HEK293T (cell line): Measurements from ENCODE around the gene RBM18.

Source experiments
- CTCF ChIA-PET: fragments of 350-600 bp; formaldehyde crosslinking; extraction: SDS; loops from one replicate; lab custom pipeline; 2021; ENCODE audit warnings: antibody characterized with exemption, inconsistent platforms; lab: Yijun Ruan, JAX
- POLR2A ChIA-PET: fragments of 350-600 bp; formaldehyde crosslinking; extraction: SDS; loops from one replicate; lab custom pipeline; 2020; ENCODE audit warnings: antibody characterized with exemption, inconsistent platforms; lab: Yijun Ruan, JAX
- DNase-seq: peaks from one replicate; pipeline ENCODE4 v3.0.0; 2012; ENCODE audit warnings: mixed read lengths; ENCODE audit errors: extremely low spot score
- ARNT ChIP-seq: fragments of 450-650 bp; IDR thresholded peaks from 2 replicates; pipeline ENCODE4 v1.6.1; 2017; ENCODE audit warnings: mild to moderate bottlenecking
- BHLHE40 ChIP-seq: fragments of 450-650 bp; IDR thresholded peaks from 2 replicates; pipeline ENCODE4 v1.6.1; 2016; ENCODE audit warnings: mild to moderate bottlenecking, moderate library complexity, borderline replicate concordance
- CTBP1 ChIP-seq: fragments of 450-650 bp; IDR thresholded peaks from 2 replicates; pipeline ENCODE4 v1.6.1; 2016; ENCODE audit warnings: borderline replicate concordance
- ELF4 ChIP-seq: fragments of 450-650 bp; IDR thresholded peaks from 2 replicates; pipeline ENCODE4 v1.6.1; 2017; ENCODE audit warnings: antibody characterized with exemption
- FOXA1 ChIP-seq: fragments of 450-650 bp; IDR thresholded peaks from 2 replicates; pipeline ENCODE4 v1.6.1; 2016; ENCODE audit warnings: mild to moderate bottlenecking
- FOXK2 ChIP-seq: fragments of 450-650 bp; IDR thresholded peaks from 2 replicates; pipeline ENCODE4 v1.6.1; 2016; ENCODE audit warnings: mild to moderate bottlenecking
- FOXM1 ChIP-seq: fragments of 450-650 bp; IDR thresholded peaks from 2 replicates; pipeline ENCODE4 v1.6.1; 2017; ENCODE audit warnings: mild to moderate bottlenecking, borderline replicate concordance
- HDGF ChIP-seq: fragments of 450-650 bp; IDR thresholded peaks from 2 replicates; pipeline ENCODE4 v1.6.1; 2017; ENCODE audit warnings: antibody characterized with exemption, borderline replicate concordance
- L3MBTL2 ChIP-seq: fragments of 450-650 bp; conservative IDR thresholded peaks from 2 replicates; pipeline ENCODE4 v1.6.1; 2016; ENCODE audit warnings: mild to moderate bottlenecking
- LEF1 ChIP-seq: fragments of 450-650 bp; IDR thresholded peaks from 2 replicates; pipeline ENCODE4 v1.6.1; 2017; ENCODE audit warnings: mild to moderate bottlenecking, borderline replicate concordance
- NFRKB ChIP-seq: fragments of 450-650 bp; IDR thresholded peaks from 2 replicates; pipeline ENCODE4 v1.6.1; 2016; ENCODE audit warnings: mild to moderate bottlenecking, moderate library complexity
- SP1 ChIP-seq: fragments of 450-650 bp; IDR thresholded peaks from 2 replicates; pipeline ENCODE4 v1.6.1; 2017
- SUZ12 ChIP-seq: fragments of 450-650 bp; IDR thresholded peaks from 2 replicates; pipeline ENCODE4 v1.6.1; 2016; ENCODE audit warnings: mild to moderate bottlenecking
- TARDBP ChIP-seq: fragments of 450-650 bp; IDR thresholded peaks from 2 replicates; pipeline ENCODE4 v1.6.1; 2016
- ZNF384 ChIP-seq: fragments of 450-650 bp; IDR thresholded peaks from 2 replicates; pipeline ENCODE4 v1.6.1; 2016
- TF ChIP-seq, protein P1 (sequence below): fragments of 450-650 bp; IDR thresholded peaks from 2 replicates; pipeline ENCODE4 v1.6.1; 2016

The RBM18 gene

DNA sequence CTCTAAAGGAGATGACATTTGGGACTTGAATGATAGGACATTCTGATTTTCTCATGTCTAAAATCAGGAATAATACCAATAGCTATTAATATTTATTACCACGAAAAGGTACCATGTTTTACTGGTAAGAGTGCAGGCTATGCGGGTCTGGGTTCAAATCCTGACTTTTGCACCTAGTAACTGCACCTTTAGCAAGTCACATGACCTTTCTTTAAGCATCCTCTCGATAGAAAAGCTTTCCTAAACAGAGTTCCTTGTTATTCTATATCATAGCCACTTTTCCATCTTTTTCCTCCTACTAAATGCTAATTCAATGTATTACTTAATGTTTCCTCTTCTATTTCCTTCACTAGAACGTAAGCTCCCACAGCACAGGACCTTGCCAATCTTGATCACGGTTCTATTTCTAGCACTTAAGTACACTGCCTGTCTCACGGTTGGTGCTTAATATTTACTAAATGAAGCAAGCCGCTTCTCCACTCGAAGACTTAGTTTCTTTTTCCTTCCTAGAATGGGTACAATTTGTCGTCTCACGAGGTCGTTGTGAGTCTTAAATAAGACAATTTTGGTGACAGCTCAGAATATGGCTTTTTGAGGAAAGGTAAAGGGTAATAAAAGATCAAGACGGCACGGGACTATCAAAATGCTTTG is 816 bp downstream of the RBM18 start:
- TF ChIP-seq ZNF384: no peak
- TF ChIP-seq, protein P1, sequence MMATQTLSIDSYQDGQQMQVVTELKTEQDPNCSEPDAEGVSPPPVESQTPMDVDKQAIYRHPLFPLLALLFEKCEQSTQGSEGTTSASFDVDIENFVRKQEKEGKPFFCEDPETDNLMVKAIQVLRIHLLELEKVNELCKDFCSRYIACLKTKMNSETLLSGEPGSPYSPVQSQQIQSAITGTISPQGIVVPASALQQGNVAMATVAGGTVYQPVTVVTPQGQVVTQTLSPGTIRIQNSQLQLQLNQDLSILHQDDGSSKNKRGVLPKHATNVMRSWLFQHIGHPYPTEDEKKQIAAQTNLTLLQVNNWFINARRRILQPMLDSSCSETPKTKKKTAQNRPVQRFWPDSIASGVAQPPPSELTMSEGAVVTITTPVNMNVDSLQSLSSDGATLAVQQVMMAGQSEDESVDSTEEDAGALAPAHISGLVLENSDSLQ: no peak
- no peak for TF ChIP-seq LEF1
- DNase-seq: no peak
- CTCF ChIA-PET: no interaction called here
- POLR2A ChIA-PET: interaction anchor here (1.1 to 1.5 kb wide), 5 partner anchors 9 to 50 kb away, joined by 3 to 5 read pairs (median 4); no protein-coding TSS in a partner anchor

DNA sequence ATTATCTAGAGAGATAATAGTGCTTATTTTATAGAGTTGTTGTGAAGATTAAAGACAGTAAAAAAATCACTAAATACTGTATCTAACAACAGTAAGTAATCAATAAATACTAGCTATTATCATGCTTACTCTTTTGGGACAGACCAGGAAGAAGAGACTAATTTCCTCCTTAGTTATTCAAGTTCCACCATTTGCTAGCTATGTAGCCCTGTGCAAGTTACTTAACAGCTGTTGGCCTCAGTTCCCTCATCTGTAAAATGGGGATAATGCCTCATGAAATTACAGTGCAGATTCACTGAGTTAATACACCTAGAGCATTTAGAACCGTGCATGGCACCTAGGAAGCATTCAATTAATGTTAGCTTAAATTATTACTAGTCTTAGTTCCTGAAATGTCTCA is 2.6 kb downstream of the RBM18 start:
- CTCF ChIA-PET: no interaction called here
- TF ChIP-seq ARNT (no peak), BHLHE40 (no peak), ZNF384 (no peak), TARDBP (no peak), CTBP1 (no peak), LEF1 (no peak), FOXM1 (no peak), L3MBTL2 (no peak), HDGF (no peak), FOXK2 (no peak), SUZ12 (no peak), SP1 (no peak)
- POLR2A ChIA-PET: no interaction called here
- DNase-seq: no peak

DNA sequence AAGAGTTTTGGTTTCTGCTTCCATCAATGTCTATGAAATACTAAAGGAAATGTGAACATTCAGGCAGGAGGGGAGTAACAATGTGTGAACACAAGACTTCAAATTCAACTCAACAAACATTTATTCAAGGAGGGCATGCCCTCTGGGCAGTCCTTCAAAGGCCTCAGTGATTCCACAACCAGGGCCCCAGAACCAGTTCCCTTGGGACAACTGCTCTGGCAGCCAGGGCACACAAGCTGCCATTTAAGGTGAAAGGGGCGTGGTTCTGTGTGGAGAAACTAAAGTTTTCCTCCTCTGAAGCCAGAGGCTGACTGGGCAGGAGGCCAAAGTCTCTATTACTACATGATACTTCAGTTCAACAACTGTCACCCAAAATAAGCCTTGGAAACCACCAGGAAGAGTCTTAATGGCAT is 3.2 kb downstream of the RBM18 start:
- DNase-seq: no peak
- CTCF ChIA-PET: no interaction called here
- POLR2A ChIA-PET: no interaction called here
- no peak for TF ChIP-seq SP1
- no peak for TF ChIP-seq TARDBP
- TF ChIP-seq FOXM1: no peak
- no peak for TF ChIP-seq CTBP1
- no peak for TF ChIP-seq ELF4
- no peak for TF ChIP-seq ZNF384
- no peak for TF ChIP-seq HDGF
- TF ChIP-seq FOXK2: no peak
- TF ChIP-seq LEF1: no peak
- TF ChIP-seq L3MBTL2: no peak
- no peak for TF ChIP-seq ARNT
- TF ChIP-seq FOXA1: no peak
- TF ChIP-seq, protein P1: no peak
- no peak for TF ChIP-seq BHLHE40
- no peak for TF ChIP-seq NFRKB

DNA sequence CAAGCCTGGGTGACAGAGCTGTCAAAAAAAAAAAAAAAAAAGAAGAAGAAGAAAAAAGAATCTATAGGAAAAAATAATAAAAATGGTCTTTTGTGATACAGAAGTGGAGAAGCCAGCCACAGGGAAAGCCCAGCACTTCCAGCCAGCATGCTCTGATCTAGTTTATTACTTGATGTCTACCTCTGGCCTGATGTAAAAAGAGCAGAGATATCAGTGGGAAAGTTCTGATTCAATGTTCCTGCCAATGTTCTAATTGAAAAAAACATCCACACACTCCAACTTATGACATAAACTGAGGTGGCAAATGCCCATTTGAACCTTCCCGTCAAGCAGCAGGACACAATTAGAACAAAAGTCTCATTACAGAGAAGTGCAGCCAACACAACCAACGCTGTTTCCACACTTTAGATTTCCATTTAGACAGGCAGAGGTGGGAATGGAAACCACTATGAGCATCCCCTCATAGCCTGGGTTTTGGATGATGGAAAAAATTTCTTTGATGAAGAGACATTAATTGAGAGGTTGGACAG is 5.7 kb downstream of the RBM18 start:
- ChIA-PET CTCF (no interaction called here), POLR2A (no interaction called here)
- DNase-seq: no peak
- TF ChIP-seq L3MBTL2 (no peak), HDGF (no peak), FOXA1 (no peak), ELF4 (no peak), SUZ12 (no peak)

DNA sequence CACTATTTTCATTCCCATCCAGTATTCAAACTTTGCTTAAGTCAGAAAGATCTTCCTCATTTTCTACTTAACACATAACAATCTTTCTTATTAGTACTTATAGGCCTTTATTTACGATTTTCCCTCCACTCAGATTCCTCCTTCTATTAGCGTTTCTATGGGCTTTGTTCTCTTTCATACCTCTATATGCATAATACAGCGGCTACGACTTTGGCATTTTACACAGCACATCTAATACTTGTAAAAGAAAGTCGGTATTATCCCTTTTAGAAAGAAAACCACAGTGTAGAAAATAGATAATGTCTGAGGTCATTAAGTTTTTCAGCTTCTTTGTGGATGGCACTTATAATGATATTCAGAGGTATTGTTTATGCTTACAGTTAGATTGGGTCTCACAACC is 8.4 kb downstream of the RBM18 start:
- TF ChIP-seq ARNT: no peak
- no peak for TF ChIP-seq NFRKB
- TF ChIP-seq TARDBP: no peak
- TF ChIP-seq SP1: no peak
- no peak for TF ChIP-seq SUZ12
- TF ChIP-seq FOXM1: no peak
- TF ChIP-seq LEF1: no peak
- TF ChIP-seq FOXK2: no peak
- TF ChIP-seq L3MBTL2: no peak
- no peak for TF ChIP-seq BHLHE40
- TF ChIP-seq HDGF: no peak
- TF ChIP-seq ELF4: no peak
- TF ChIP-seq ZNF384: no peak
- TF ChIP-seq, protein P1: no peak
- no peak for TF ChIP-seq FOXA1
- CTCF ChIA-PET: no interaction called here
- POLR2A ChIA-PET: no interaction called here
- no peak for DNase-seq

DNA sequence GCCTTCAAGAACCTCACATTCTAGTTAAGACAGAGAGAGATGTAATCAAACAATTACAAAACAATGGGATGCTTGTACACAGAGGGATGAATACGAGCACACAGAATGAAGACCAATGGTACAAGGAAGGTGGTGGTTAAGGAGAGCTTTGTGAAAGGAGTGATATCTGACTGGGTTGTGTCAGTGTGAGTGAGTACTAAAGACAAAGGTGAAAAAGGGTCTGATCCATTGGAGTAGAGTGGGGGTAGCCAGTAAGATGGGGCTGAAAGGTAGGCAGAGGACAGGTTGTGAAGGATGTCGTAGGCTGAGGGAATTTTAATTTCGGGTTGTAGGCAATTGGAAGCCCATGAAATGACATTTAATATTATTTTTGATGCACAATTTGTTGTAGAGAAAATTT is 9.9 kb downstream of the RBM18 start:
- TF ChIP-seq NFRKB: no peak
- no peak for TF ChIP-seq FOXM1
- no peak for TF ChIP-seq HDGF
- no peak for TF ChIP-seq FOXA1
- TF ChIP-seq CTBP1: no peak
- no peak for TF ChIP-seq ARNT
- no peak for TF ChIP-seq TARDBP
- TF ChIP-seq BHLHE40: no peak
- TF ChIP-seq ELF4: no peak
- no peak for TF ChIP-seq SP1
- TF ChIP-seq ZNF384: no peak
- no peak for TF ChIP-seq L3MBTL2
- TF ChIP-seq FOXK2: no peak
- TF ChIP-seq SUZ12: no peak
- TF ChIP-seq, protein P1: no peak
- no peak for TF ChIP-seq LEF1
- DNase-seq: no peak
- POLR2A ChIA-PET: no interaction called here
- CTCF ChIA-PET: no interaction called here
